H7 (cell line): ENCODE results near the gene NEK7. TPM values are rescaled to one million over a fixed set of nuclear protein-coding genes. Genes with fewer than 3 reads are reported as not detected.

Experiments used
- DNase-seq: peaks from one replicate; pipeline ENCODE4 v3.0.0; 2012
- H3K27me3 ChIP-seq: 2 replicates; pipeline ENCODE4 v1.6.0; 2011; ENCODE audit warnings: mild to moderate bottlenecking, low read length; ENCODE audit not compliant: control insufficient read depth, insufficient read depth
- H3K36me3 ChIP-seq: replicated peaks from 2 replicates; pipeline ENCODE4 v1.5.1; 2011; ENCODE audit warnings: low read length; ENCODE audit not compliant: control insufficient read depth, insufficient read depth
- H3K4me3 ChIP-seq: 2 replicates; pipeline ENCODE4 v1.5.1; 2011; ENCODE audit warnings: low read depth, mild to moderate bottlenecking, control low read depth, low read length, moderate library complexity; ENCODE audit not compliant: insufficient read depth
- total RNA-seq: library from RNA; depleted of rRNA; stranded (reverse); fragments of >200 nt; shearing (Covaris generic); gene quantifications from 2 replicates; pipeline ENCODE4 v1.2.3, GENCODE V29; 2014; rRNA removed

Gene NEK7
- total RNA-seq: 20.3 and 25.5 TPM in 2 replicates

- H3K27me3 ChIP-seq: no peaks in the 10 kb centered on the region
- no peaks in the 10 kb centered on the region for H3K36me3 ChIP-seq
- DNase-seq: peak; percentile 90
- H3K4me3 ChIP-seq: peak within 1 kb of the TSS; percentile 85
These were observed at the start of gene NEK7 for GRCh38 chr1:198156745-198157240. TSS of gene NEK7 (plus strand) at chr1:198156998. CDS start at chr1:198232581, 75,583 bp downstream.

GRCh38 chr1:198107091-198107501, 49.7 kb upstream of the NEK7 start:
- DNase-seq: no peak
- Histone ChIP-seq H3K4me3 (no peak overlapping the region), H3K36me3 (no peaks in the 10 kb centered on the region), H3K27me3 (no peaks in the 10 kb centered on the region)

DNA sequence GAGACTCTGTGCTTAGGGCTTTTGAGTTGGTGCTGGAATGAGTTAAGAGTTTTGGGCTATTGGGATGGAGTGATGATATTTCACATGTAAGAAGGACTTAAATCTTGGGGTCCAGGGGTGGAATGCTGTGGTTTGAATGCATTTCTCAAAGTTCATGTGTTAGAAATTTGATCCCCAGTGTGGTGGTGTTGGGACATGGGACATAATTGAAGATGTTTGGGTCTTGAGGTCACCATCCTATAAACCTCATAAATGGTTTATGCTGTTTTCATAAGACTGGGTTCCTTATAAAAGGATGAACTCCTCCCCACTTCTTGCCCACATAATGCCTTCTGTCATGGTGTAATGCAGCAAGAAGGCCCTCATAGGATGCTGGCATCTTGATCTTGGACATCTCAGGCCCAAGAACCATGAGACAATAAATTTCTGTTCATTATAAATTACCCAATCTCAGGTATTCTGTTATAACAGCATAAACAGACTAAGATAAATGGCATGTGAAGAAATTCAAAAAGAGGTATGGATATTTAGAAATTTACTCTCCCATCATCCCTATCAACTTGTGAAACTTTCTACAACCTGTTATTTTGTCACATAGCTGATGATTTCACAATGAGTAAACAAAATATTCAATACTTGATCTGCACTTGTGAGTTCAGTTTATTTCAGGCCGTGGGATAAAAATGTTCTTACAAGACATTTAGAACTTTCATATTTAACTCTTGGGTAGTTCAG, 48.0 kb upstream of the NEK7 start:
- Histone ChIP-seq H3K27me3 (no peaks in the 10 kb centered on the region), H3K4me3 (no peak overlapping the region), H3K36me3 (no peaks in the 10 kb centered on the region)
- no peak for DNase-seq

DNA sequence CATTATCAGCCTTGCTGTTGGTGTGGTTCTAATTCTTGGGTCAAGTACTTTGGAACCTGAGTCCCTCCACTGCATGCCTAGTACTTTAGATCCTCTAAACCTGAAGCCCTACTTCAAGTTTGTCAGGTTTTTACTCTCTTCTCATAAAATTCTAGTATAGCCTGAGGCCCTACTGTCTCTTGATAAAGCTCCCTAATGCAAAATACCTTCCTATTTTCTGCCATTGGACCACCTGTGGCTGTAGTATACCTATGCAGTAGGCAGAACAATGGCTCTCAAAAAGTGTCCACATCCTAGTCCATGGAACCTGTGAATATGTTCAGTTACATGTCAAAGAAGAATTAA, 47.5 kb upstream of the NEK7 start:
- Histone ChIP-seq H3K4me3 (no peak overlapping the region), H3K36me3 (no peaks in the 10 kb centered on the region), H3K27me3 (no peaks in the 10 kb centered on the region)
- no peak for DNase-seq

DNA sequence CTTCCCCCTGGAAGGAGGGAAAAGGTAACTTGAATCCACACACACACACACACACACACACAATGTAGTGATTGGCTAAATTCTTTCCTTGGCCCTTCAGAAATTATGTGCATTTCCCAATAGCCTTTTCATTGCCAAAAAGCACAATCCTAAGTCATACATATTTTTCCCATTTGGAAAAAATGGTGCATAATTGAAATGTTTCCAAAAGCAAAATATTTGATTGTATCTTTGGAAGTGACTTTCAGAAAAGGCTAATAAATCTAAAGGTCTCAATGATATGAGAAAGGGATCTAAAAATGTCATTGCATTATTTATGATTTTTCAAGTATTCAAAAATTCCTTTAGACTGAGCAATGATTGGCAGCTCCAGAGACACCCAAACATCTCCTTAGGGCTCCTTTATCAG, 43.5 kb upstream of the NEK7 start:
- DNase-seq: no peak
- Histone ChIP-seq H3K36me3 (no peaks in the 10 kb centered on the region), H3K4me3 (no peak overlapping the region), H3K27me3 (no peaks in the 10 kb centered on the region)

- H3K4me3 ChIP-seq: no peak overlapping the region
- H3K36me3 ChIP-seq: no peaks in the 10 kb centered on the region
- DNase-seq: no peak
- no peaks in the 10 kb centered on the region for H3K27me3 ChIP-seq
These were observed 40.7 kb upstream of the NEK7 start for GRCh38 chr1:198116069-198116468.

DNA sequence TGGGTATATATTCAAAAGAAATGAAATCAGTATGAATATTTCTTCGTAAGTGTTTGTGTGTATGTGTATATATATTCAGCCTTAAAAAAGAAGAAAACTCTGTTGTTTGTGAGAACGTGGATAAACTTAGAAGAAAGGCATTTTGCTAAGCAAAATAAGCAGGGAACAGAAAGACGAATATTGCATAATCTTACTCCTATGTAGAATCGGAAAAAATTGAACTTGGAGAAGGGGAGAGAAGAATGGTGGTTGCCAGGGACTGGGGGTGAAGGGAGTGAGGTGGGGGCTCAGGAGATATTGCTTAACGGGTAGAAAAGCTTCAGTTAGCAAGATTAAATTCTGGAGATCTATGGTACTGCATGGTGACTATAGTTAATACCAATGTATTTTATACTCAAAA, 40.3 kb upstream of the NEK7 start:
- DNase-seq: no peak
- Histone ChIP-seq H3K27me3 (no peaks in the 10 kb centered on the region), H3K4me3 (no peak overlapping the region), H3K36me3 (no peaks in the 10 kb centered on the region)

- Histone ChIP-seq H3K27me3 (no peaks in the 10 kb centered on the region), H3K36me3 (no peaks in the 10 kb centered on the region), H3K4me3 (no peak overlapping the region)
- no peak for DNase-seq
These were observed 39.5 kb upstream of the NEK7 start for GRCh38 chr1:198117267-198117666.

DNA sequence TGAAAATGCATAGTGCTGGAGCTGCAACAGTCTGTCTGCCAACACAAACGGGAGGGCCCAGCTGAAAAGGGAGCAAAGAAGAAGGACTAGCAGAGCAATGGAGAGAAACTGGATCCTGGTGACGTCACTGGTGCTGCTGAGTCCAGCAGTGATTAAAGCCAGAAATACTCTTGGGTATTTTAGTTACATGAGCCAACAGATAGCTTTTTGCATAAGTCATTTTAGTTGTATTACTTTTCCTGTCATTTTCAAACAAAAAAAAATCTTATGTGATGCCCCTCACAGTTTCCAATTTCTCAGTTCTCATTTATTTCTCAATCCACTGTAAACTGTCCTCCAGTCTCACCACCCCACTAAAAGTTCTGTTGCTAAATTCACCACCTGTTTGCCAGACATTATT, 38.7 kb upstream of the NEK7 start:
- Histone ChIP-seq H3K4me3 (no peak overlapping the region), H3K27me3 (no peaks in the 10 kb centered on the region), H3K36me3 (no peaks in the 10 kb centered on the region)
- DNase-seq: no peak

GRCh38 chr1:198119906-198120305, 36.9 kb upstream of the NEK7 start:
- no peaks in the 10 kb centered on the region for H3K36me3 ChIP-seq
- no peak overlapping the region for H3K4me3 ChIP-seq
- H3K27me3 ChIP-seq: no peaks in the 10 kb centered on the region
- DNase-seq: no peak

GRCh38 chr1:198121056-198121826, 35.6 kb upstream of the NEK7 start:
- DNase-seq: no peak
- Histone ChIP-seq H3K27me3 (no peaks in the 10 kb centered on the region), H3K36me3 (no peaks in the 10 kb centered on the region), H3K4me3 (no peak overlapping the region)

- no peak for DNase-seq
- Histone ChIP-seq H3K36me3 (no peaks in the 10 kb centered on the region), H3K27me3 (no peaks in the 10 kb centered on the region), H3K4me3 (no peak overlapping the region)
These were observed 34.1 kb upstream of the NEK7 start for GRCh38 chr1:198122693-198123092.

DNA sequence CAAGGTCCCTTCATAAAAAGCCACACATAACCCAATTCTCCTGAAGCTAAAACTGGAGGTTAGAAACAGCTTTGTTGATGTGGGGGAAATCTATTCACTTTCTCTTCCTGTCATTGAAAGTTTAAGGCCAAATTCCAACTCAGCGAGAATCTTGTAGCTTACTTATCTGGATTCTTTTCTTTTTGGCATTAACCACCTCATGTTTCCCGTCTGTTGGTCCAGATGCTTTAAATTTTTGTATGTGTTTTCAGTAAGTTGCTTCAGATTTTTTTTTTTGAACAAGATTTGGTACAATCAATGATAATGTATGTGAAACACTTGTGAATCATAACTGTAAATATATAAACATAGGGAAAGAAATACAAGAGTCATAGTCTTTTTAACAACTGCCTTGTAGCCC, 33.7 kb upstream of the NEK7 start:
- H3K27me3 ChIP-seq: no peaks in the 10 kb centered on the region
- no peak for DNase-seq
- H3K4me3 ChIP-seq: no peak overlapping the region
- no peaks in the 10 kb centered on the region for H3K36me3 ChIP-seq

DNA sequence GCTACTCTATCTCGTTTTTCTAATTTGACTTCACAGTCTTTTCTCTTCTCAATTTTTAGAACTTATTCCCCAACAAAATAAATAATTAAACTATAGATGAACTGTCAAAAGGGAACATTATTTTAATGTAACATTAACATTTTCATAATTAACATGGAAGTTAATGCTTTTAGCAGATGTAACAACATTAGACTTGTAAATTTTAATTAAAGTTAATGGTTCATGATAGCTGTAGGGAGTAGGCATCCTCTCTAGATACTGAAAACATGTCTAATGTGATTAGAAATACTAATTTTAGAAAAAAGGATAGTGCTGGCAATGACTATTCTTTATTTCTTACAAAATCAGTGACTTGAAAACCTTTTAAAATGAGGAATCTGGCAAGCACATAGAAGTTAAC, 32.1 kb upstream of the NEK7 start:
- Histone ChIP-seq H3K27me3 (no peaks in the 10 kb centered on the region), H3K36me3 (no peaks in the 10 kb centered on the region), H3K4me3 (no peak overlapping the region)
- DNase-seq: no peak

DNA sequence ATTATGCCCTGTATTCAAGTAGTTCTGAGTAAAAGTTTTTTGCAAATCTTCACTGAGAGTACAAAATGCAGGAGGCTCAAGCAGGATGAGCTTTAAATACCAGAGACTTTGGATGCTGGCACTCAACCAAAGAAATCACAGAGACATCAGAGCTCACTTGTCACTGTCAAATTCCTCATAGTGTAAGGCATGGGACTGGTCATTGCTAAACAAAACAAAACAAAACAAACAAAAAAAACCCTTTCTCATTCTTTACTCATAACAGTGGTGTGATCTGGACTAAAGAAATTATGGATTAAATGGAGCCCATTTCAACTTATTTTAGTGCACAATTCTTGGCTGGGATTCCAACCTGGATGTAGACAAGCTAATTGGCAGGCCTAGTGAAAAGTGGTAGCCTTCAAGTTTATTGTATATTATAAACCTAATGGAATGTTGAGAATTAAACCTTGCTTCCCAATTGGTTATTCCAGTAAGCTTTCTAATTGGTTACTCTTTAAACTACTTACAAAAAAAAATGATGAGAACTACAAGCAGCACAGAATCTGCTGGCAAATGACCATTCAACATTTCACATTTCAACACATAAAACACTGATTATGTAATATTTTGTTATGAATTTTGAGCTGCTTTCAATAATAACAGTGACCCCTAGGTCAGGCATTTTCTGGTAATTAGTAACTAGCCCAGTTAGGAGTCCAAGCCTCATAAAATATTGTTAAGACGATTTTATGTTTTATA, 30.6 kb upstream of the NEK7 start:
- no peak for DNase-seq
- H3K27me3 ChIP-seq: no peaks in the 10 kb centered on the region
- H3K36me3 ChIP-seq: no peaks in the 10 kb centered on the region
- no peak overlapping the region for H3K4me3 ChIP-seq
